Liver (tissue), 9 donors: ENCODE data around the gene MYO18B. TPM values are rescaled to one million over a fixed set of nuclear protein-coding genes. Genes with fewer than 3 reads are reported as not detected.

ENCODE experiments used
- DNase-seq: peaks from one replicate; pipeline ENCODE4 v3.0.0-alpha.2; 2017; ENCODE audit warnings: low spot score
- H3K27ac ChIP-seq, 2 donors: one replicate each; pipeline ENCODE4 v1.7.0; 2013; ENCODE audit warnings: inconsistent platforms in 2 of 2, low read length in 2 of 2, control low read depth in 1 of 2, low read depth in 1 of 2, mild to moderate bottlenecking in 1 of 2
- H3K27me3 ChIP-seq, 4 donors: one replicate each; pipeline versions ENCODE4 v1.6.1 to v1.7.0; 2013; ENCODE audit warnings: low read length in 3 of 4, inconsistent platforms in 1 of 4, mild to moderate bottlenecking in 1 of 4, moderate library complexity in 1 of 4; ENCODE audit not compliant: control insufficient read depth in 4 of 4, insufficient read depth in 4 of 4
- H3K36me3 ChIP-seq, 4 donors: one replicate each; pipeline versions ENCODE4 v1.6.1 to v1.7.0; 2013; ENCODE audit warnings: low read length in 3 of 4, mild to moderate bottlenecking in 3 of 4, low read depth in 1 of 4, moderate library complexity in 1 of 4; ENCODE audit not compliant: control insufficient read depth in 4 of 4, insufficient read depth in 3 of 4
- H3K4me1 ChIP-seq, 4 donors: one replicate each; pipeline versions ENCODE4 v1.6.1 to v1.7.0; 2013; ENCODE audit warnings: low read length in 3 of 4, mild to moderate bottlenecking in 3 of 4, moderate library complexity in 1 of 4; ENCODE audit not compliant: control insufficient read depth in 4 of 4, insufficient read depth in 4 of 4
- H3K4me3 ChIP-seq, 3 donors: one replicate each; pipeline versions ENCODE4 v1.6.1 to v1.7.0; 2013; ENCODE audit warnings: low read length in 3 of 3, control low read depth in 1 of 3, low read depth in 1 of 3, mild to moderate bottlenecking in 1 of 3
- H3K9ac ChIP-seq, 2 donors: one replicate each; pipeline ENCODE4 v1.7.0; 2013; ENCODE audit warnings: low read length in 2 of 2, mild to moderate bottlenecking in 2 of 2, moderate library complexity in 2 of 2, control low read depth in 1 of 2, low read depth in 1 of 2
- H3K9me3 ChIP-seq, 4 donors: one replicate each; pipeline versions ENCODE4 v1.6.1 to v1.7.0; 2013; ENCODE audit warnings: low read length in 3 of 4; ENCODE audit not compliant: control insufficient read depth in 4 of 4
- ATF3 ChIP-seq: IDR thresholded peaks from 2 replicates; pipeline ENCODE4 v1.6.1; 2016; ENCODE audit warnings: antibody characterized with exemption
- FOXA1 ChIP-seq: IDR thresholded peaks from 2 replicates; pipeline ENCODE4 v1.6.1; 2016; ENCODE audit warnings: antibody characterized with exemption
- FOXA2 ChIP-seq: IDR thresholded peaks from 2 replicates; pipeline ENCODE4 v1.6.1; 2016; ENCODE audit warnings: antibody characterized with exemption
- GABPA ChIP-seq, 2 donors: IDR thresholded peaks in 1 of 2; conservative IDR thresholded peaks in 1 of 2; 2 replicates each; pipeline ENCODE4 v1.6.1; 2016; ENCODE audit warnings: antibody characterized with exemption in 2 of 2, mild to moderate bottlenecking in 1 of 2, moderate library complexity in 1 of 2
- HNF4A ChIP-seq, 2 donors: conservative IDR thresholded peaks; 2 replicates each; pipeline ENCODE4 v1.6.1; 2016; ENCODE audit warnings: antibody characterized with exemption in 2 of 2, mild to moderate bottlenecking in 2 of 2
- HNF4G ChIP-seq: IDR thresholded peaks from 2 replicates; pipeline ENCODE4 v1.6.1; 2016; ENCODE audit warnings: antibody characterized with exemption
- NR2F2 ChIP-seq: IDR thresholded peaks from 2 replicates; pipeline ENCODE4 v1.6.1; 2016; ENCODE audit warnings: antibody characterized with exemption
- RAD21 ChIP-seq, 2 donors: IDR thresholded peaks; 2 replicates each; pipeline ENCODE4 v1.6.1; 2016; ENCODE audit warnings: antibody characterized with exemption in 2 of 2, mild to moderate bottlenecking in 2 of 2
- REST ChIP-seq: IDR thresholded peaks from 2 replicates; pipeline ENCODE4 v1.6.1; 2016; ENCODE audit warnings: antibody characterized with exemption, mild to moderate bottlenecking
- SP1 ChIP-seq: IDR thresholded peaks from 2 replicates; pipeline ENCODE4 v1.6.1; 2018; ENCODE audit warnings: antibody characterized with exemption, mild to moderate bottlenecking
- TAF1 ChIP-seq: conservative IDR thresholded peaks from 2 replicates; pipeline ENCODE4 v1.6.1; 2016; ENCODE audit warnings: antibody characterized with exemption, mild to moderate bottlenecking
- YY1 ChIP-seq: IDR thresholded peaks from 2 replicates; pipeline ENCODE4 v1.6.1; 2016; ENCODE audit warnings: antibody characterized with exemption, mild to moderate bottlenecking
- WGBS: extraction: QIAGEN DNeasy Blood & Tissue Kit; methylation state at CpG from one replicate; pipeline ENCODE4 v1.1.7; 2013; 5-methylcytosine and 5-hydroxymethylcytosine counted together
- polyA plus RNA-seq, 2 donors: library from polyadenylated mRNA; stranded (reverse) in 1 of 2; unstranded in 1 of 2; fragments of 200-250 nt in 1 of 2; fragments of >200 nt in 1 of 2; fragmentation: Nextera tagmentation in 1 of 2; extraction: Ambion mirVana in 1 of 2; gene quantifications; one replicate each; pipeline versions ENCODE4 v1.2.1 to v1.2.3, GENCODE V29; 2013 to 2015
- total RNA-seq, 2 donors: library from RNA; depleted of rRNA; stranded (reverse); fragments of >200 nt; gene quantifications; one replicate each; pipeline ENCODE4 v1.2.3, GENCODE V29; 2014
- TF ChIP-seq, protein P1 (sequence below): fragments of 150-350 bp; IDR thresholded peaks from 2 replicates; pipeline ENCODE4 v1.5.1; 2017; ENCODE audit warnings: improper control_type of control experiment, low read depth, low read length; ENCODE audit not compliant: missing input control
- TF ChIP-seq, protein P2 (sequence below): IDR thresholded peaks from 2 replicates; pipeline ENCODE4 v1.6.1; 2016; ENCODE audit warnings: antibody characterized with exemption
- donor health status: healthy.
- donor health status: healthy.
- donor health status: healthy.
- donor health status: healthy.
- donor health status: healthy.

The MYO18B gene
- total and polyA plus RNA-seq, 4 donors, result under 0.01 to 4.2 (median 0.02) TPM; not detected in 1

DNA sequence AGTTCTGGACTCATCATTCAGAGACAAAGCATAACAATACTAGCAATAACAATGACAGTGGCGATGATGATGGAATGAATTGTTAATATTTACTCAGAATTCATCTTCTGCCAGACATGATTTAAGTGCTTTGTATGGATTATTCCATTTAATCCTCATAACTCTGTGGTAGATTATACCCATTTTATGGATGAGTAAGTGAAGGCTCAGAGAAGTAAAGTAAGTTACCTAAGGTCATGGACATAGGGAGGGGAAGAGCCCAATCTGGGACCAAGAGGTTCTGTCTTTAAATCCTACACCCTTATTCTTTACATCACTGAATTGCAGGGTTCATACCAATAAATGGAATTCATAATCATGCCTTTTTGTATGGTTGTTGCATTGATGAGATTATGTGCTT, 72.7 kb downstream of the MYO18B start:
- Histone ChIP-seq H3K27me3 (peaks cover 0 to 4% (median under 1%) of the 10 kb centered on the region in 4 donors), H3K4me1 (no peaks in the 10 kb centered on the region), H3K36me3 (no peaks in the 10 kb centered on the region), H3K27ac (no peak overlapping the region), H3K9me3 (no peaks in the 10 kb centered on the region), H3K9ac (no peak overlapping the region), H3K4me3 (no peak overlapping the region)
- no peak for DNase-seq
- WGBS, result 73% methylated on average over 1 of the region's 1 CpG
- TF ChIP-seq SP1 (no peak), FOXA2 (no peak), GABPA (IDR thresholded peaks at IDR 0.05 in 1 of 2, conservative IDR thresholded peaks at IDR 0.05 in 1 of 2) (no peak), HNF4G (no peak), FOXA1 (no peak), REST (no peak)
- TF ChIP-seq, protein P1, sequence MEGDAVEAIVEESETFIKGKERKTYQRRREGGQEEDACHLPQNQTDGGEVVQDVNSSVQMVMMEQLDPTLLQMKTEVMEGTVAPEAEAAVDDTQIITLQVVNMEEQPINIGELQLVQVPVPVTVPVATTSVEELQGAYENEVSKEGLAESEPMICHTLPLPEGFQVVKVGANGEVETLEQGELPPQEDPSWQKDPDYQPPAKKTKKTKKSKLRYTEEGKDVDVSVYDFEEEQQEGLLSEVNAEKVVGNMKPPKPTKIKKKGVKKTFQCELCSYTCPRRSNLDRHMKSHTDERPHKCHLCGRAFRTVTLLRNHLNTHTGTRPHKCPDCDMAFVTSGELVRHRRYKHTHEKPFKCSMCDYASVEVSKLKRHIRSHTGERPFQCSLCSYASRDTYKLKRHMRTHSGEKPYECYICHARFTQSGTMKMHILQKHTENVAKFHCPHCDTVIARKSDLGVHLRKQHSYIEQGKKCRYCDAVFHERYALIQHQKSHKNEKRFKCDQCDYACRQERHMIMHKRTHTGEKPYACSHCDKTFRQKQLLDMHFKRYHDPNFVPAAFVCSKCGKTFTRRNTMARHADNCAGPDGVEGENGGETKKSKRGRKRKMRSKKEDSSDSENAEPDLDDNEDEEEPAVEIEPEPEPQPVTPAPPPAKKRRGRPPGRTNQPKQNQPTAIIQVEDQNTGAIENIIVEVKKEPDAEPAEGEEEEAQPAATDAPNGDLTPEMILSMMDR, result no peak
- TF ChIP-seq, protein P2, sequence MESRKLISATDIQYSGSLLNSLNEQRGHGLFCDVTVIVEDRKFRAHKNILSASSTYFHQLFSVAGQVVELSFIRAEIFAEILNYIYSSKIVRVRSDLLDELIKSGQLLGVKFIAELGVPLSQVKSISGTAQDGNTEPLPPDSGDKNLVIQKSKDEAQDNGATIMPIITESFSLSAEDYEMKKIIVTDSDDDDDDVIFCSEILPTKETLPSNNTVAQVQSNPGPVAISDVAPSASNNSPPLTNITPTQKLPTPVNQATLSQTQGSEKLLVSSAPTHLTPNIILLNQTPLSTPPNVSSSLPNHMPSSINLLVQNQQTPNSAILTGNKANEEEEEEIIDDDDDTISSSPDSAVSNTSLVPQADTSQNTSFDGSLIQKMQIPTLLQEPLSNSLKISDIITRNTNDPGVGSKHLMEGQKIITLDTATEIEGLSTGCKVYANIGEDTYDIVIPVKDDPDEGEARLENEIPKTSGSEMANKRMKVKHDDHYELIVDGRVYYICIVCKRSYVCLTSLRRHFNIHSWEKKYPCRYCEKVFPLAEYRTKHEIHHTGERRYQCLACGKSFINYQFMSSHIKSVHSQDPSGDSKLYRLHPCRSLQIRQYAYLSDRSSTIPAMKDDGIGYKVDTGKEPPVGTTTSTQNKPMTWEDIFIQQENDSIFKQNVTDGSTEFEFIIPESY, result no peak

DNA sequence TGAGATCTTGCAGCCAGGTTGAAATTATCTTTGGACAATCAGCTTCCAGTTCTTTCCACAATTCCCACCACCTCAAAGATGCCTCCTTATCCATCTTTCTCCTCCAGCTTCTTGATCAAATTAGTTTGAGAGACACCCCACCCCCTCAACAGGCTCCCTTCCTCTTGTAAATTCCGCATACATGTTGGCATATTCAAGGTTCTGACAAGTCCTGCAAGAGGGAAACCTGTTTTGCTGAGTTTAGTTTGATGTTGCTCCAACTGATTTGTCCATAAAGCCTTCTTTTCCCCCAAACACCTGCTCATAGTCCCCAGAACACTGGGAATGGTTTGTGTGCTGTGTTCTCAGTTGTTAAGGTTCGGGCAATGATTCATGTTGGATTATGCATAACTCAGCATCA, 73.6 kb downstream of the MYO18B start:
- no peaks in the 10 kb centered on the region for H3K4me1 ChIP-seq
- H3K36me3 ChIP-seq, result no peaks in the 10 kb centered on the region
- H3K4me3 ChIP-seq, result no peak overlapping the region
- H3K27ac ChIP-seq, result no peak overlapping the region
- 64% methylated on average over 2 of the region's 2 CpGs for WGBS
- TF ChIP-seq FOXA1 (no peak), RAD21 (IDR thresholded peaks at IDR 0.05) (no peak), SP1 (no peak), HNF4G (no peak), NR2F2 (no peak), FOXA2 (no peak), HNF4A (conservative IDR thresholded peaks at IDR 0.05) (no peak), ATF3 (no peak), GABPA (IDR thresholded peaks at IDR 0.05 in 1 of 2, conservative IDR thresholded peaks at IDR 0.05 in 1 of 2) (no peak), YY1 (no peak), TAF1 (no peak), REST (no peak)
- TF ChIP-seq, protein P2, result no peak
- TF ChIP-seq, protein P1, result no peak
- no peak for DNase-seq
- no peaks in the 10 kb centered on the region for H3K9me3 ChIP-seq
- H3K27me3 ChIP-seq, result peaks cover 0 to 4% (median under 1%) of the 10 kb centered on the region in 4 donors
- no peak overlapping the region for H3K9ac ChIP-seq
